ENCODE measurements around the gene IL5. TPM values are rescaled to one million over a fixed set of nuclear protein-coding genes. Genes with fewer than 3 reads are reported as not detected.
"Not testable (repeated sequence)": the region's sequence is repeated elsewhere in the genome, so short reads cannot be mapped to it uniquely, and the experiment has no call there.

IL5 gene
- total and polyA plus RNA-seq, 2 of the 4 experiments (the other 2 are of a cell fraction): not detected

GRCh38 chr5:132564555-132564954, 21.2 kb upstream of the IL5 start:
- peaks cover 20 to 30% of the 10 kb centered on the region in 2 experiments for H3K79me1 ChIP-seq (ENCODE audit: low read depth in 1 of 2, low read length in 2 of 2)
- H2AK5ac ChIP-seq (ENCODE audit: low read depth, low read length); H2AFZ ChIP-seq (replicated peaks; ENCODE audit: low read length, poor library complexity); H3K4ac ChIP-seq (ENCODE audit: low read depth, low read length); POLR2A ChIA-PET (ENCODE audit: unreplicated experiment); H2BK20ac ChIP-seq (ENCODE audit: low read depth, low read length); H2BK15ac ChIP-seq (ENCODE audit: low read depth, low read length); H3K23ac ChIP-seq (ENCODE audit: low read depth, low read length); H3K9ac ChIP-seq (ENCODE audit: low read depth, low read length); H3K9me3 ChIP-seq (ENCODE audit: control insufficient read depth, insufficient read depth, low read length); H3K4me2 ChIP-seq (ENCODE audit: low read depth, low read length); H3K14ac ChIP-seq (replicated peaks; ENCODE audit: low read depth, low read length); BruUV-seq (replicated peaks); H3K56ac ChIP-seq (ENCODE audit: extremely low read depth, insufficient read depth, low read length); dilution Hi-C loops (cut with HindIII; ENCODE audit: low sequenced_read_pairs, unreplicated experiment); H3K27ac ChIP-seq (ENCODE audit: insufficient read depth, low read length); CTCF ChIA-PET; H2AK9ac ChIP-seq (replicated peaks; ENCODE audit: low read depth, low read length, poor library complexity); H3K4me1 ChIP-seq (ENCODE audit: control insufficient read depth, insufficient read depth, low read length); H3K27me3 ChIP-seq (ENCODE audit: control insufficient read depth, insufficient read depth, low read length); H4K8ac ChIP-seq (ENCODE audit: low read depth in 2 of 2, low read length in 2 of 2); H2BK120ac ChIP-seq (ENCODE audit: low read depth, low read length); intact Hi-C loops (cut with micrococcal nuclease); H3K4me3 ChIP-seq (ENCODE audit: insufficient read depth, low read depth, low read length); DNase-seq; H3K9me1 ChIP-seq (ENCODE audit: insufficient read depth, low read length); H4K20me1 ChIP-seq (ENCODE audit: insufficient read depth, low read length); H4K91ac ChIP-seq (ENCODE audit: insufficient read depth, low read depth, low read length); H3K18ac ChIP-seq (ENCODE audit: low read depth, low read length); in situ Hi-C loops (cut with MboI; ENCODE audit: low sequenced_read_pairs); ATAC-seq (ENCODE audit: low read depth); H2BK5ac ChIP-seq (ENCODE audit: low read depth, low read length, poor library complexity, severe bottlenecking); H4K5ac ChIP-seq (ENCODE audit: low read depth, low read length): not testable (repeated sequence)
- 100% methylated on average over 1 of the region's 2 CpGs; no CpG with 5 or more reads in 1 of the 2 experiments for WGBS, 2 experiments (ENCODE audit: extremely low coverage in 2 of 2, insufficient read length in 1 of 2)
- peaks cover 12% of the 10 kb centered on the region for H3K36me3 ChIP-seq (ENCODE audit: control insufficient read depth, insufficient read depth, low read length)

All from IMR-90 (cell line).